Sigmoid colon (tissue), 7 donors: ENCODE results near the gene CAPZA1. TPM values are rescaled to one million over a fixed set of nuclear protein-coding genes. Genes with fewer than 3 reads are reported as not detected.

Source experiments
- DNase-seq: peaks from one replicate; pipeline ENCODE4 v3.0.0-alpha.2; 2019
- H3K27ac ChIP-seq, 4 donors: fragments of 200-600 bp; sonication (generic); one replicate each; pipeline ENCODE4 v1.5.1; 2016 to 2019; ENCODE audit warnings: mild to moderate bottlenecking in 1 of 4
- H3K27me3 ChIP-seq, 3 donors: fragments of 200-600 bp; sonication (generic); one replicate each; pipeline ENCODE4 v1.5.1; 2019; ENCODE audit warnings: mild to moderate bottlenecking in 1 of 3
- H3K36me3 ChIP-seq, 4 donors: fragments of 200-600 bp; sonication (generic); one replicate each; pipeline ENCODE4 v1.5.1; 2016 to 2019
- H3K4me1 ChIP-seq, 4 donors: fragments of 200-600 bp; sonication (generic); one replicate each; pipeline ENCODE4 v1.5.1; 2017 to 2019
- H3K4me3 ChIP-seq, 4 donors: fragments of 200-600 bp; sonication (generic); one replicate each; pipeline ENCODE4 v1.5.1; 2017 to 2019; ENCODE audit warnings: mild to moderate bottlenecking in 2 of 4, moderate library complexity in 1 of 4
- H3K9me3 ChIP-seq, 4 donors: fragments of 200-600 bp in 3 of 4; sonication (generic) in 3 of 4; one replicate each; pipeline versions ENCODE4 v1.5.1 to v1.6.1; 2013 to 2019
- EP300 ChIP-seq, 4 donors: sonication (generic); formaldehyde crosslinking; IDR thresholded peaks; one replicate each; pipeline ENCODE4 v1.6.1; 2017; ENCODE audit warnings: antibody characterized with exemption in 4 of 4
- POLR2A ChIP-seq, 2 donors: fragments of 450-650 bp; IDR thresholded peaks; one replicate each; pipeline ENCODE4 v1.6.1; 2016; ENCODE audit warnings: antibody characterized with exemption in 2 of 2, mild to moderate bottlenecking in 2 of 2, moderate library complexity in 2 of 2
- POLR2AphosphoS5 ChIP-seq, 4 donors: sonication (generic); formaldehyde crosslinking; IDR thresholded peaks; one replicate each; pipeline ENCODE4 v1.6.1; 2017; ENCODE audit warnings: antibody characterized with exemption in 4 of 4
- WGBS, 2 donors: extraction: QIAGEN DNeasy Blood & Tissue Kit; methylation state at CpG; one replicate each; pipeline ENCODE4 v1.1.7; 2013; 5-methylcytosine and 5-hydroxymethylcytosine counted together
- intact Hi-C: fragments of 100-400 bp; cut with DNase I; formaldehyde crosslinking; loops from one replicate; pipeline ENCODE4 v1.15.1; 2023
- polyA plus RNA-seq, 3 donors: library from polyadenylated mRNA; stranded (reverse); fragments of 200-250 nt; gene quantifications; one replicate each; pipeline ENCODE4 v1.2.3, GENCODE V29; 2013
- total RNA-seq, 4 donors: library from RNA; depleted of rRNA; stranded (reverse); fragments of >200 nt; gene quantifications; one replicate each; pipeline ENCODE4 v1.1.0, GENCODE V29; 2016
- TF ChIP-seq, protein P1 (sequence below), 4 experiments: fragments of 450-650 bp in 3 of 4; fragments of 200-600 bp in 1 of 4; IDR thresholded peaks; one replicate each; pipeline ENCODE4 v1.5.1; 2016 to 2019; ENCODE audit warnings: antibody characterized with exemption in 4 of 4, mild to moderate bottlenecking in 3 of 4, moderate library complexity in 2 of 4
- donor health status: healthy with polysubstance abuse.
- donor health status: Bipolar disorder and iron deficiency.
- donor health status: healthy.

CAPZA1 gene
- total and polyA plus RNA-seq, 7 donors, result 75.9 to 160 (median 90.6) TPM

DNA sequence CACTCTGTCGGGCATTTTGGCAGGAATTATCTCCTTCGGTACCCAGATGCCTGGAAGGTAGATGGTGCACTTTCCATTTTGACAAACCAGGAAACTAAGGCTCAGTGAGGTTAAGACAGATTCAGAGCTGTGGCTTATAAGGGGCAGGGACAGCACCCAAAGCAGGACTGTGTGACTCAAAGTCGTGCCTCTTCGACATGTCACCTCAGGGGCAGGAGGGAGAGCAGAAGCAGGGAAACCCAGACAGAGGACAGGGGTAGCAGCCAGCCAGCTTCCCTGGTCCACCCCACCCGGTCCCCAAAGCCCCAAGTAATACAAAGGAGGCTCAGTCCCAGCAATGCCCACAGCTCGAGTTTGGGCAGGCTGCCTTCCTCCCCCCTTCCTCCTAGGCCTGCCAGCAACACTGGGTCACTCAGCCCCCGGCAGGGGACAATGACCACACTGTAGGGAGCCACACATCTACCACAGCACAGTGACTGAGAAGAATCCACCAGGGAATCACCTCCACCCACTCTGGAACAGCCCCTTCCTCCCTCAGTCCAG lies 84.8 kb downstream of the CAPZA1 start:
- peak; percentile 83 for DNase-seq
- intact Hi-C loops, result no loop called here
- Histone ChIP-seq H3K36me3 (peaks cover 0 to 26% (median 3%) of the 10 kb centered on the region in 4 donors), H3K4me1 (peaks cover 0 to 72% (median 68%) of the 10 kb centered on the region in 4 donors), H3K4me3 (peak overlapping the region; percentile 94 to 100 (median 97)), H3K27me3 (no peaks in the 10 kb centered on the region), H3K9me3 (no peaks in the 10 kb centered on the region), H3K27ac (peak overlapping the region; percentile 98 to 99 (median 98))
- WGBS, 2 donors, result 34 to 47% methylated on average over 7 of the region's 7 CpGs
- TF ChIP-seq, protein P1, sequence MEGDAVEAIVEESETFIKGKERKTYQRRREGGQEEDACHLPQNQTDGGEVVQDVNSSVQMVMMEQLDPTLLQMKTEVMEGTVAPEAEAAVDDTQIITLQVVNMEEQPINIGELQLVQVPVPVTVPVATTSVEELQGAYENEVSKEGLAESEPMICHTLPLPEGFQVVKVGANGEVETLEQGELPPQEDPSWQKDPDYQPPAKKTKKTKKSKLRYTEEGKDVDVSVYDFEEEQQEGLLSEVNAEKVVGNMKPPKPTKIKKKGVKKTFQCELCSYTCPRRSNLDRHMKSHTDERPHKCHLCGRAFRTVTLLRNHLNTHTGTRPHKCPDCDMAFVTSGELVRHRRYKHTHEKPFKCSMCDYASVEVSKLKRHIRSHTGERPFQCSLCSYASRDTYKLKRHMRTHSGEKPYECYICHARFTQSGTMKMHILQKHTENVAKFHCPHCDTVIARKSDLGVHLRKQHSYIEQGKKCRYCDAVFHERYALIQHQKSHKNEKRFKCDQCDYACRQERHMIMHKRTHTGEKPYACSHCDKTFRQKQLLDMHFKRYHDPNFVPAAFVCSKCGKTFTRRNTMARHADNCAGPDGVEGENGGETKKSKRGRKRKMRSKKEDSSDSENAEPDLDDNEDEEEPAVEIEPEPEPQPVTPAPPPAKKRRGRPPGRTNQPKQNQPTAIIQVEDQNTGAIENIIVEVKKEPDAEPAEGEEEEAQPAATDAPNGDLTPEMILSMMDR (IDR thresholded peaks at IDR 0.05), result no peak
- TF ChIP-seq POLR2A (IDR thresholded peaks at IDR 0.05), result no peak
- no peak for TF ChIP-seq POLR2AphosphoS5 (IDR thresholded peaks at IDR 0.05)
- no peak for TF ChIP-seq EP300 (IDR thresholded peaks at IDR 0.05)

DNA sequence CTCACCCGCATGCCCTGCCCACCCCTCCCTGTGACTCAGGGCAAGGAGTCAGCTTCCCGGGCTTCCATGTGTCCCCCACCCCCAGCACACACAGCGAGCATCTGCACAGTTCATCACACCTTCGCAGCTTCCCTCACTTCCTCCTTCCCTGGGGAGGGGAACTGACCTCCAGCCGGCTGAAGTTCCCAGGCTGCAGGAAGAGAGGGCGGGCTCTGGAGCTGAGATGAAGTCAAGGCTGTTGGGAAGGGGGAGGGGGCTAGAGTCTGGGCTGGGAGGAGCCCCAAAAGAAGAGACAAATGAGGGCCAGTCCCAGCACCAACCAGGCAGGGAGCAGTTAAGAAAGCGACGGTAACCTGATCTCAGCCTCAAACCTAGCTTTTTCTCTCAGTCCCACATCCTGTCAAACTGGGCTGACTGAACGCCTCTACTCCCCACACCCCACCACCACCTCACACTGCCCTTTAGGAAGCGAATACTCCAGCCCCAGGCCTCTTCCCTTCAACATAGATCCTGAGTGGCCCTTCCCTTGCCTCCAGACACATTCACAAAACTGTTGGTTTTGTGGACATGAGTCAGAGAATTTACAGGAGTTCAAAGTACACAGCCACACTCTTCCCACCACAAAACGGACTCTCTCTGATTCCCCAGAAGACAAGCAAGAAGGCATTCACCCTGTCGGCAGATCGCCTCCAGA lies 85.4 kb downstream of the CAPZA1 start:
- H3K4me1 ChIP-seq, result peaks cover 0 to 66% (median 62%) of the 10 kb centered on the region in 4 donors
- H3K9me3 ChIP-seq, result no peaks in the 10 kb centered on the region
- DNase-seq, result peak; percentile 97
- peak in 3 of 4 donors; percentile 71 to 91 (median 82) for TF ChIP-seq POLR2AphosphoS5 (IDR thresholded peaks at IDR 0.05)
- TF ChIP-seq EP300 (IDR thresholded peaks at IDR 0.05), result no peak
- TF ChIP-seq, protein P1 (IDR thresholded peaks at IDR 0.05), result no peak
- TF ChIP-seq POLR2A (IDR thresholded peaks at IDR 0.05), result peak; percentile 22 to 53
- peak overlapping the region; percentile 98 to 99 (median 98) for H3K27ac ChIP-seq
- 1 to 6% methylated on average over 13 of the region's 13 CpGs for WGBS, 2 donors
- no peaks in the 10 kb centered on the region for H3K27me3 ChIP-seq
- peak overlapping the region; percentile 94 to 100 (median 97) for H3K4me3 ChIP-seq
- intact Hi-C loops, result loop anchor here (5.0 kb wide), 2 partner anchors 203 to 238 kb away; no protein-coding TSS in a partner anchor
- H3K36me3 ChIP-seq, result peaks cover 0 to 26% (median 3%) of the 10 kb centered on the region in 4 donors

DNA sequence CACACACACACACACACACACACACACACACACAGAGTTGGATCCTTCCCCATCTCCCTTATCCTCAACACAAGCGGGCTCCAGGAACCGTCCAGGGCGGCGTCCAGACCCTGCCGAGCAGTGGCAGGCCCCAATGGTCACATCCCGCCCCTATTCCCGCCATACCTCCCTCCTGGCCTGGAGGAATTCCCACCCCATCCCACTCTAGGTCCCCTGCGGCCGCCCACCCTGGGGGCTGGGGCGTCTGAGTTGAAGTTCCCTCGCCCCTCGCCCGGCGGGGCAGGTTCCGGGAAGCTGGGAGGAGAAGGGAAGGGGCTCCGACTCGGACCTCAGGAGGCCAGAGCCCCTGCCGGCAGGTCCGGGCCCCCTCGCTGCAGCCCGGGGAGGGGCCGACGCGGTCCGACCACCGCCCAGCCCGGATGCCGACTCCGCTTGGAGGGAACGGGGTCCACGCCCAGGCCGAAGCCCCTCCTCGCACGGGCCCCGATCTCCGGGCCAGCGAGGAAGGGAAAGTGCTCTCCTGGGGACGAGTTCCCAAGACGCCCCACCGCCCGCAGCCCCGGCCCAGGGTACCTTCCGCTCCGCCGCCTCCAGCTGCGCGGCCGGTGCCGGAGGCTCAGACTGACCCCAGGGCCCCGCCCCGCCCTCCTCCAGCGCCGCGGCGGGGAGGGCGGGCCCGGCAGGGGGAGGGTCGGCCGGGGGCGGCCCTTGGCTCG lies 87.0 kb downstream of the CAPZA1 start, which contains the start of gene RHOC:
Gene RHOC, minus strand, starts transcription at position 623 of the 716 bp plus-strand sequence. CDS start 3,328 bp downstream, outside the sequence.
- DNase-seq, result peak; percentile 85
- intact Hi-C loops, result loop anchor here (1.0 to 5.0 kb wide), 5 partner anchors 32 to 316 kb away; partner anchors contain the start of genes CAPZA1, MOV10 and ST7L
- Histone ChIP-seq H3K4me1 (peaks cover 0 to 50% (median 46%) of the 10 kb centered on the region in 4 donors), H3K4me3 (peak within 1 kb of the TSS; percentile 94 to 100 (median 97)), H3K9me3 (no peaks in the 10 kb centered on the region), H3K36me3 (peaks cover 0 to 19% (median 3%) of the 10 kb centered on the region in 4 donors), H3K27me3 (no peaks in the 10 kb centered on the region), H3K27ac (peak within 1 kb of the TSS; percentile 98 to 99 (median 98))
- WGBS, 2 donors, result 1 to 4% methylated on average over 61 of the region's 61 CpGs
- TF ChIP-seq EP300 (IDR thresholded peaks at IDR 0.05) (no peak), POLR2AphosphoS5 (IDR thresholded peaks at IDR 0.05) (peak; percentile 83 to 95 (median 94)), POLR2A (IDR thresholded peaks at IDR 0.05) (peak; percentile 69 to 70)
- TF ChIP-seq, protein P1 (IDR thresholded peaks at IDR 0.05), result no peak

DNA sequence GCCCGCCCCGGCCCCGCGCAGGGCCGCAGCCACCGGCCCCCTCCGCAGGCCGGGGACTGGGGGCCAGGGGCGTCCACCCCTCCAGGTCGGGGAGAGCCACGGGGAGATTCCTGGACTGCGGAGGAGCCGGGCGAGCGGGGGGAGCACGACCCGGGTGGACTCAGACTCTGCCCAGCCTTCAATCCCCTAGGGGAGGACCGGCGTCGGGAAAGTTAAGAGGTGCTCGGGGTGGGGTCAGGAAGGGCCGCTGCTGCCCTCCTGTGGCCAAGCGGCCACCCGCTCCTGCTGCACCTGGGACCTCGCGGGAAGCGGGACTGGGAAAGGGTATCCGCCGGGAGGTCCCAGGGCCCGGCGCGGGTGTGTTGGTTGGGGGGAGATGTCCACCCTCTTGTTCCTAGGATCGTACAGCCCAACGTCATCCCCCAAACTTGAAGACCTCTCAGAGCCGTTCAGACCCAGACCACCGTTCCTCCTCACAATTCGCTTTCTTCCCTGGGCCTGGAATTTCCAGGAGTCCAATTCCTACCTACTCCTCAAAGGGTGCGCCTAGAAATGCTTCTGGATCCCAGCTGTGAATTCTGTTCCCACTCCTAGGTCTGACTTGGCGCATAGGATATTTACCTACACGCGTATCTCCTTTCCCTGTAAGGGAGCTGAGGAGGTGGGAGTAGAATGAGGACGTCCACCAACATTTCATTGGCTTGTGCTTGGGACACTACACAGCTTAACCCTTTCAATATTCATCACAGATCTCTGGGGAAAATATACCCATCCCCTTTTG lies 87.8 kb downstream of the CAPZA1 start:
- TF ChIP-seq, protein P1 (IDR thresholded peaks at IDR 0.05), result peak; percentile 85 to 96 (median 91)
- TF ChIP-seq EP300 (IDR thresholded peaks at IDR 0.05), result no peak
- WGBS, 2 donors, result 4 to 7% methylated on average over 42 of the region's 42 CpGs
- Histone ChIP-seq H3K4me3 (peak overlapping the region; percentile 94 to 100 (median 97)), H3K36me3 (peaks cover 0 to 12% (median 3%) of the 10 kb centered on the region in 4 donors), H3K4me1 (peaks cover 0 to 44% (median 39%) of the 10 kb centered on the region in 4 donors), H3K9me3 (no peaks in the 10 kb centered on the region), H3K27ac (peak overlapping the region; percentile 98 to 99 (median 98)), H3K27me3 (no peaks in the 10 kb centered on the region)
- peak; percentile 95 for DNase-seq
- intact Hi-C loops, result loop anchor here (1.0 to 5.0 kb wide), 5 partner anchors 33 to 317 kb away; partner anchors contain the start of genes CAPZA1, MOV10 and ST7L
